ENCODE results near the gene DNAJC4.
A peak's percentile ranks its signal among the peaks of the same experiment; 100 is the strongest.

Gene DNAJC4

DNA sequence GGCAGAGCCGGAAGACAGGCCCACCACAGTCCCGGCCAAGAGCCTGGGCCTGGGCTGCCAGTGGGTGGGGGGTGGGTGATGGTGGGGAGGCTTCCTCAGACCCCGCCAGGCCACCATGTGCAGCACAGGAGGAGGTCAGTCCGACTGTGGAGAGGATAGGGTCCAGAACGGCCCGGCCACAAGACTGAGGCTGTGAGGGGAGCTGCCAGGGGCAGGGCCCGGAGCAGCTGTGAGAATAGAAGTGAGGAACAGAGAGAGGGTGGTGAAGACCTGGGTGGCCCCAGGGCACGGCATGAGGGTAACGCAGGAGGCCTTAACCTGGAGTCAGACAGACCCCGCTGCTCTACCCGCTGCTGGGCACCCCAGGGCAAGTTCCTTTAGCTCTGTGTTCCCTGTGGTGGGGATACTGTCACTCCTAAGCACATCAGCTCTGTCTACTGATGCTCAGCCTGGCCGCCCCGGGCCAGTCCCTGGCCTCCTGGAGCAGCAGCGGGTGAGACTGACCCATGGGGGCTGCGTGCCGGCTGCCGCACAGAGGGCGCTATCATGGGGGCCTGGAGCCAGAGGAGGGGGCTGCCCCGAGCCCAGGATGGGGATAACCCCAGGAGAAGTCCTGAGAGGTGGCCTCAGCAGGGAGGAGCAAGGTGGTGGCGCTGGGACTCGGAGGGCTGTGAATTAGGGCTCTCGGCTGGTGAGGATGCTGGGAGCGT, 22.1 kb upstream of the DNAJC4 start:
- H3K27me3 ChIP-seq (ENCODE audit: control insufficient read depth in 1 of 2, insufficient read depth in 1 of 2, low read length in 2 of 2): no peaks in the 10 kb centered on the region
- H3K36me3 ChIP-seq (ENCODE audit: control insufficient read depth in 1 of 2, insufficient read depth in 2 of 2, low read depth in 1 of 2, low read length in 2 of 2): peaks cover 39 to 66% of the 10 kb centered on the region in 2 experiments
- peak overlapping the region in 1 of 2 experiments; percentile 65 for H3K4me3 ChIP-seq (ENCODE audit: insufficient read depth in 1 of 2, low read depth in 1 of 2, low read length in 2 of 2)
- H4K8ac ChIP-seq (ENCODE audit: low read length): peak overlapping the region; percentile 98
- H3K18ac ChIP-seq (ENCODE audit: low read depth in 1 of 2, low read length in 2 of 2): peak overlapping the region; percentile 85 to 97
- peak overlapping the region; percentile 77 to 81 for H3K4ac ChIP-seq (ENCODE audit: low read depth in 1 of 2, low read length in 2 of 2)
- peak overlapping the region; percentile 60 for H2BK15ac ChIP-seq (ENCODE audit: low read depth, poor library complexity, severe bottlenecking)
- H3K79me1 ChIP-seq (replicated peaks; ENCODE audit: low read length, poor library complexity, severe bottlenecking): peaks cover 12% of the 10 kb centered on the region
- peak overlapping the region; percentile 69 to 78 for H2BK12ac ChIP-seq (ENCODE audit: low read length in 2 of 2)
- H3K14ac ChIP-seq (ENCODE audit: low read length in 2 of 2): peak overlapping the region in 1 of 2 experiments; percentile 56
- no peak for DNase-seq
- peak overlapping the region; percentile 62 for H3K27ac ChIP-seq (ENCODE audit: low read length, poor library complexity, severe bottlenecking)
- H3K4me1 ChIP-seq (ENCODE audit: control insufficient read depth, insufficient read depth, low read depth, low read length): peaks cover 31% of the 10 kb centered on the region
- no peak overlapping the region for H3K23ac ChIP-seq (ENCODE audit: low read length in 2 of 2)
- peak overlapping the region; percentile 66 for H2AFZ ChIP-seq (ENCODE audit: low read depth, low read length)
- H2BK120ac ChIP-seq (ENCODE audit: low read depth, low read length): peak overlapping the region; percentile 77
- H3K9me3 ChIP-seq (ENCODE audit: control insufficient read depth, low read length): no peaks in the 10 kb centered on the region
- WGBS: 87% methylated on average over 23 of the region's 23 CpGs
- no peak overlapping the region for H2BK5ac ChIP-seq (ENCODE audit: low read depth, low read length, poor library complexity, severe bottlenecking)
- no peak overlapping the region for H3K4me2 ChIP-seq (ENCODE audit: low read length, poor library complexity, severe bottlenecking)
- H3K9ac ChIP-seq (ENCODE audit: low read length): peak overlapping the region; percentile 70
- peak overlapping the region; percentile 80 for H2AK5ac ChIP-seq (ENCODE audit: low read length, severe bottlenecking)
- peak overlapping the region; percentile 97 for H4K91ac ChIP-seq (ENCODE audit: low read length)

- Histone ChIP-seq H3K9me3 (ENCODE audit: control insufficient read depth, low read length) (no peaks in the 10 kb centered on the region), H2BK12ac (ENCODE audit: low read length in 2 of 2) (peak overlapping the region; percentile 15 to 34), H4K91ac (ENCODE audit: low read length) (peak overlapping the region; percentile 97), H3K4me1 (ENCODE audit: control insufficient read depth, insufficient read depth, low read depth, low read length) (peaks cover 30% of the 10 kb centered on the region), H2BK120ac (ENCODE audit: low read depth, low read length) (no peak overlapping the region), H2AK5ac (ENCODE audit: low read length, severe bottlenecking) (peak overlapping the region; percentile 37), H3K4me2 (ENCODE audit: low read length, poor library complexity, severe bottlenecking) (no peak overlapping the region), H3K27ac (ENCODE audit: low read length, poor library complexity, severe bottlenecking) (no peak overlapping the region), H4K8ac (ENCODE audit: low read length) (peak overlapping the region; percentile 62), H2AFZ (ENCODE audit: low read depth, low read length) (no peak overlapping the region), H3K23ac (ENCODE audit: low read length in 2 of 2) (no peak overlapping the region), H3K18ac (ENCODE audit: low read depth in 1 of 2, low read length in 2 of 2) (no peak overlapping the region), H3K4me3 (ENCODE audit: insufficient read depth in 1 of 2, low read depth in 1 of 2, low read length in 2 of 2) (peak overlapping the region in 1 of 2 experiments; percentile 65), H3K36me3 (ENCODE audit: control insufficient read depth in 1 of 2, insufficient read depth in 2 of 2, low read depth in 1 of 2, low read length in 2 of 2) (peaks cover 31 to 59% of the 10 kb centered on the region in 2 experiments), H3K9ac (ENCODE audit: low read length) (no peak overlapping the region), H2BK5ac (ENCODE audit: low read depth, low read length, poor library complexity, severe bottlenecking) (no peak overlapping the region), H3K79me1 (replicated peaks; ENCODE audit: low read length, poor library complexity, severe bottlenecking) (peaks cover 12% of the 10 kb centered on the region), H3K27me3 (ENCODE audit: control insufficient read depth in 1 of 2, insufficient read depth in 1 of 2, low read length in 2 of 2) (no peaks in the 10 kb centered on the region), H3K14ac (ENCODE audit: low read length in 2 of 2) (no peak overlapping the region), H3K4ac (ENCODE audit: low read depth in 1 of 2, low read length in 2 of 2) (peak overlapping the region in 1 of 2 experiments; percentile 81), H2BK15ac (ENCODE audit: low read depth, poor library complexity, severe bottlenecking) (peak overlapping the region; percentile 44)
- DNase-seq: no peak
- 94% methylated on average over 18 of the region's 18 CpGs for WGBS
These were observed 21.4 kb upstream of the DNAJC4 start for GRCh38 chr11:64208796-64209562.

DNA sequence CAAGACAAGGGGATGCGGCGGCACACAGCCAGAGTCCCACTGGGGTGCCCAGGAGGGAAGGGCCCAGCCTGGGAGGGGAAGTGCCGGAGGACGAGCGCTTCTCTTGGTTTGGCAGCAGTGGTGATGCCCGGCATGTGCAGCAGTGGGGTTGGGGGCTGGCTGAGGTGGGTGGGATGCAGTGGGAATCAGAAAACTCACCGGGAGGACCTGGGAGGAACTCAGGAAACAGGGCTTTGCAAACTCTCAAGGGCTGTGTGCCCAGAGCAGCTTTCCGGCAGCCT, 20.8 kb upstream of the DNAJC4 start:
- no peak overlapping the region for H2BK5ac ChIP-seq (ENCODE audit: low read depth, low read length, poor library complexity, severe bottlenecking)
- WGBS: 93% methylated on average over 8 of the region's 8 CpGs
- H2AFZ ChIP-seq (ENCODE audit: low read depth, low read length): no peak overlapping the region
- DNase-seq: no peak
- no peak overlapping the region for H3K9ac ChIP-seq (ENCODE audit: low read length)
- H3K9me3 ChIP-seq (ENCODE audit: control insufficient read depth, low read length): no peaks in the 10 kb centered on the region
- H4K91ac ChIP-seq (ENCODE audit: low read length): no peak overlapping the region
- no peak overlapping the region for H2BK15ac ChIP-seq (ENCODE audit: low read depth, poor library complexity, severe bottlenecking)
- no peaks in the 10 kb centered on the region for H3K27me3 ChIP-seq (ENCODE audit: control insufficient read depth in 1 of 2, insufficient read depth in 1 of 2, low read length in 2 of 2)
- no peak overlapping the region for H3K27ac ChIP-seq (ENCODE audit: low read length, poor library complexity, severe bottlenecking)
- H4K8ac ChIP-seq (ENCODE audit: low read length): no peak overlapping the region
- H2BK120ac ChIP-seq (ENCODE audit: low read depth, low read length): no peak overlapping the region
- no peak overlapping the region for H3K4ac ChIP-seq (ENCODE audit: low read depth in 1 of 2, low read length in 2 of 2)
- H2AK5ac ChIP-seq (ENCODE audit: low read length, severe bottlenecking): no peak overlapping the region
- H3K14ac ChIP-seq (ENCODE audit: low read length in 2 of 2): no peak overlapping the region
- peaks cover 27% of the 10 kb centered on the region for H3K4me1 ChIP-seq (ENCODE audit: control insufficient read depth, insufficient read depth, low read depth, low read length)
- no peak overlapping the region for H3K18ac ChIP-seq (ENCODE audit: low read depth in 1 of 2, low read length in 2 of 2)
- no peak overlapping the region for H2BK12ac ChIP-seq (ENCODE audit: low read length in 2 of 2)
- peaks cover 12% of the 10 kb centered on the region for H3K79me1 ChIP-seq (replicated peaks; ENCODE audit: low read length, poor library complexity, severe bottlenecking)
- H3K4me2 ChIP-seq (ENCODE audit: low read length, poor library complexity, severe bottlenecking): no peak overlapping the region
- no peak overlapping the region for H3K23ac ChIP-seq (ENCODE audit: low read length in 2 of 2)
- peaks cover 27 to 55% of the 10 kb centered on the region in 2 experiments for H3K36me3 ChIP-seq (ENCODE audit: control insufficient read depth in 1 of 2, insufficient read depth in 2 of 2, low read depth in 1 of 2, low read length in 2 of 2)
- H3K4me3 ChIP-seq (ENCODE audit: insufficient read depth in 1 of 2, low read depth in 1 of 2, low read length in 2 of 2): no peak overlapping the region

DNA sequence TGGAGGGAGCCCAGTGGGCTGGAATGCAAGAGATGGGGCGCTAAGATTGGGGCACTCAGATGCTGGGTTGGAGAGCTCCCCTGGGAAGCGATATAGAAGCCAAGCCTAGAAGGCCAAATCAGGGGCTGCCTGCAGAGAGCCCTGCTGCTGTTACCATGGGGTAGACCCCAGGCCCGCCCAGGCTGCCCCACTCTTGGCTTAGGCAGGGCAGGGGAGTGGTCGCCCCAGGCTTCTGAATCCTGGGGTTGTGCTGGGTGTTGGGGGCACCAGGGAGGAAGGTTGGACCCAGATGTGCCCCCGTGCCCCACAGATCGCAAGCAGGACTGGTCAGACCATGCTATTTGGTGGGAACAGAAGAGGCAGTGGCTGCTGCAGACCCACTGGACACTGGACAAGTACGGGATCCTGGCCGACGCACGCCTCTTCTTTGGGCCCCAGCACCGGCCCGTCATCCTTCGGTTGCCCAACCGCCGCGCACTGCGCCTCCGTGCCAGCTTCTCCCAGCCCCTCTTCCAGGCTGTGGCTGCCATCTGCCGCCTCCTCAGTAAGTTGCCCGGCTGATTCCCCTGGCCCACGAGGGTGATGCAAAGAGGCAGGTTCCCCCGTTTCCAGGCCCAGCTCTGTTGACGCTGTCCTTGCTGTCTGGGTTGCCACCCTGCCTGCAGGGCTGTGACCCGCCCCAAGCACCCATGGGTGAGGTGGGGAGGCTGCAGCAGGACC, 19.9 kb upstream of the DNAJC4 start:
- H2AFZ ChIP-seq (ENCODE audit: low read depth, low read length): no peak overlapping the region
- H3K36me3 ChIP-seq (ENCODE audit: control insufficient read depth in 1 of 2, insufficient read depth in 2 of 2, low read depth in 1 of 2, low read length in 2 of 2): peaks cover 22 to 52% of the 10 kb centered on the region in 2 experiments
- DNase-seq: no peak
- no peak overlapping the region for H2AK5ac ChIP-seq (ENCODE audit: low read length, severe bottlenecking)
- no peak overlapping the region for H3K4me2 ChIP-seq (ENCODE audit: low read length, poor library complexity, severe bottlenecking)
- H2BK15ac ChIP-seq (ENCODE audit: low read depth, poor library complexity, severe bottlenecking): no peak overlapping the region
- no peak overlapping the region for H3K27ac ChIP-seq (ENCODE audit: low read length, poor library complexity, severe bottlenecking)
- H3K4ac ChIP-seq (ENCODE audit: low read depth in 1 of 2, low read length in 2 of 2): no peak overlapping the region
- no peak overlapping the region for H4K8ac ChIP-seq (ENCODE audit: low read length)
- H3K18ac ChIP-seq (ENCODE audit: low read depth in 1 of 2, low read length in 2 of 2): no peak overlapping the region
- no peaks in the 10 kb centered on the region for H3K27me3 ChIP-seq (ENCODE audit: control insufficient read depth in 1 of 2, insufficient read depth in 1 of 2, low read length in 2 of 2)
- H3K23ac ChIP-seq (ENCODE audit: low read length in 2 of 2): no peak overlapping the region
- no peak overlapping the region for H4K91ac ChIP-seq (ENCODE audit: low read length)
- no peaks in the 10 kb centered on the region for H3K9me3 ChIP-seq (ENCODE audit: control insufficient read depth, low read length)
- WGBS: 96% methylated on average over 24 of the region's 24 CpGs
- no peak overlapping the region for H3K9ac ChIP-seq (ENCODE audit: low read length)
- H3K4me1 ChIP-seq (ENCODE audit: control insufficient read depth, insufficient read depth, low read depth, low read length): peaks cover 27% of the 10 kb centered on the region
- no peak overlapping the region for H3K14ac ChIP-seq (ENCODE audit: low read length in 2 of 2)
- no peak overlapping the region for H3K4me3 ChIP-seq (ENCODE audit: insufficient read depth in 1 of 2, low read depth in 1 of 2, low read length in 2 of 2)
- H3K79me1 ChIP-seq (replicated peaks; ENCODE audit: low read length, poor library complexity, severe bottlenecking): peaks cover 12% of the 10 kb centered on the region
- H2BK120ac ChIP-seq (ENCODE audit: low read depth, low read length): no peak overlapping the region
- no peak overlapping the region for H2BK12ac ChIP-seq (ENCODE audit: low read length in 2 of 2)
- no peak overlapping the region for H2BK5ac ChIP-seq (ENCODE audit: low read depth, low read length, poor library complexity, severe bottlenecking)

Data from mesenchymal stem cell (in vitro differentiated cells and primary cell).